ENCODE results near the gene MYO18A. TPM values are rescaled to one million over a fixed set of nuclear protein-coding genes. Genes with fewer than 3 reads are reported as not detected.

The MYO18A gene
- total RNA-seq, 2 donors from 2014 or later = 106 to 332 TPM

DNA sequence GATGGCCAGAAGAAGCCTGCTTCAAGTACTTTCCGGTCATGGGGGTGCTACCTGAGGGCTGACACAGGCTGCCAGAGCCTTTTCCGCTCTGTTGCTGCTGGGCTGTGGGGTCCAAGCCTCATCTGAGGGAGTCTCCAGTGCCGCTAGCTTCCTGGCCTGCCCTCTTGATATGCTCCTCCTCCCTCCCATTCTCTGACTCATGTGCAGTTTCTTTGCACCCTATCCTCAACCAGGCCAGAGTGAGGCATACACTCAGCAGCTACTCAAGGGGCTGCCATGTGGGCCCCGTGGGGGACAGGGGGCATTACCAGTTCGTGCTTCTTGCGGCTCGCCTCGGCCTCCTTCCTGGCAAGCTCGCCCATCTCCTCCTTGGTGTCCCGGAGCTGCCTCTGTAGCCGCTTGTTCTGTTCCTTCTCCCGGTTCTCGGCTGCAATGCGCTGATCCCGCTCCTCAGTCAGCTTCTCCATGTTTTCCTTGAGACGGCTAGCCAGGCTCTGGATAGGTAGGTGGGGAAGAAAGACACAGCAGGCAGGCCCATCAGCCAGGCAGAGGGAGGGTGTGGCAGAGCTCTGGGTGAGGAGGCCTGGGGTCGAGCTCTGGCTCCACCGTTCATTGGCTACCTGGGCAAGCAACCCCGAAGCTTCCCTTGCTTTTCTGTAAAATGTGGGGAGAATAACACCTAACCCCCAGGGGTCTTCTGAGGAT is 93.4 kb downstream of the MYO18A start:
- no peaks in the 10 kb centered on the region for H3K9me3 ChIP-seq
- no peaks in the 10 kb centered on the region for H3K4me1 ChIP-seq (ENCODE audit: control insufficient read depth in 1 of 2, low read depth in 2 of 2)
- ATAC-seq (ENCODE audit: insufficient number of reproducible peaks, low FRiP score, low read depth) = no peak
- H3K4me3 ChIP-seq = no peak overlapping the region
- DNase-seq (ENCODE audit: low spot score) = no peak
- no peaks in the 10 kb centered on the region for H3K27me3 ChIP-seq (replicated peaks; ENCODE audit: insufficient read depth)
- no peak overlapping the region for H3K27ac ChIP-seq
- TF ChIP-seq CTCF (IDR thresholded peaks at IDR 0.05) = no peak
- peaks cover 80% of the 10 kb centered on the region for H3K36me3 ChIP-seq

DNA sequence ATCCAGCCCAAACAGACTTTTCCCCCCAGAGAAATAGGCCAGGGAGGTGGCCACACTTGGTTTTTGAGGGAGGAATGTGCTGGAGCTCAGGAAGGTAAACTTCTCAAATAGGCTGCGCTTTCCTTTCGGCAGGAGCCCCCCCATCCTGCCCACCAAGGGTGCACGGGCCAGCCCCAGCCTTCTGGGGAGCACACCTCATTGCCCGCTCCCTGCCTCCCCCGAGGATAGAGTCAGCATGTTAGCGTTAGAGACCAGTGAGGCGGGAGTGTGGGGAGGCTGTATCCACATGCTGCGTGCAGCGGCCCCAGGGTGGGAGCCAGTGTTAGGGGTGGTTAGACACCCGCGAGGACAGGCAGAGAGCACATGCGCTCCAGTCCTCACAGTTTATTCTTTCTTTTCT is 95.0 kb downstream of the MYO18A start:
- Histone ChIP-seq H3K9me3 (no peaks in the 10 kb centered on the region), H3K4me1 (ENCODE audit: control insufficient read depth in 1 of 2, low read depth in 2 of 2) (no peaks in the 10 kb centered on the region), H3K4me3 (no peak overlapping the region), H3K27me3 (replicated peaks; ENCODE audit: insufficient read depth) (no peaks in the 10 kb centered on the region), H3K36me3 (peaks cover 80% of the 10 kb centered on the region), H3K27ac (no peak overlapping the region)
- DNase-seq (ENCODE audit: low spot score) (no peak), ATAC-seq (ENCODE audit: insufficient number of reproducible peaks, low FRiP score, low read depth) (no peak)
- TF ChIP-seq CTCF (IDR thresholded peaks at IDR 0.05) = no peak

DNA sequence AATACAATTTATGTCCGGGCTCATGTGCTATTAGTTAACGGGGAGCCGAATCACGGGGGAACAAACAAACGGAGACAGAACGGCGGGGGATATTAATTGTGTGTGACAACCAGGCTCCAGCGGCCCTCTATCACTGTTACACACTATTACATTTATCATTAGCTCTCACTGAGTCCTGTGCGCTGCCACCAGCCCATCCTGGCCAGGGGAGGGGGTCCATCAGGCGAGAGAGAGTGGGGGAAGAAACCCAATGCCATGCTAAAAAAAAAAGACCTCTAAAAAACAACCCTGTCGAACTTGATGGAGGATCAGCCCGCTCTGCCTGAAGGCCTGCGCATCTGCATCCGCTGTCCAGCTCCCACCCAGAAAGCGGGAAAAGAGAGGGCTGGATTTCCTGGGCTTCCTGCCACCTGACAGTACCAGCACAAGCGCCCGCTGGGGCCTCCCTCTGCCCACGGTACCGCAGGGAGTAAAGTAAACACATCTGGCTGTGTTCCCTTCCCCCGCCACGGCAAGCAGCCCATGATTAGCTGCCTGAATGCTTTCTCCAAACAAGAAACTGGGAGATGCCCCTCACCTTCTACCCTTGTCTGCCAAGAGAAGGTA is 95.6 kb downstream of the MYO18A start:
- H3K27ac ChIP-seq = no peak overlapping the region
- DNase-seq (ENCODE audit: low spot score) (no peak), ATAC-seq (ENCODE audit: insufficient number of reproducible peaks, low FRiP score, low read depth) (no peak)
- no peak overlapping the region for H3K4me3 ChIP-seq
- no peaks in the 10 kb centered on the region for H3K9me3 ChIP-seq
- TF ChIP-seq CTCF (IDR thresholded peaks at IDR 0.05) = no peak
- H3K36me3 ChIP-seq = peaks cover 80% of the 10 kb centered on the region
- H3K4me1 ChIP-seq (ENCODE audit: control insufficient read depth in 1 of 2, low read depth in 2 of 2) = no peaks in the 10 kb centered on the region
- no peaks in the 10 kb centered on the region for H3K27me3 ChIP-seq (replicated peaks; ENCODE audit: insufficient read depth)

- H3K27ac ChIP-seq = no peak overlapping the region
- ATAC-seq (ENCODE audit: insufficient number of reproducible peaks, low FRiP score, low read depth) = no peak
- H3K9me3 ChIP-seq = no peaks in the 10 kb centered on the region
- no peak overlapping the region for H3K4me3 ChIP-seq
- no peaks in the 10 kb centered on the region for H3K4me1 ChIP-seq (ENCODE audit: control insufficient read depth in 1 of 2, low read depth in 2 of 2)
- no peaks in the 10 kb centered on the region for H3K27me3 ChIP-seq (replicated peaks; ENCODE audit: insufficient read depth)
- no peak for TF ChIP-seq CTCF (IDR thresholded peaks at IDR 0.05)
- no peak for DNase-seq (ENCODE audit: low spot score)
- peaks cover 53% of the 10 kb centered on the region for H3K36me3 ChIP-seq
Measured at GRCh38 chr17:29080965-29081364, 99.2 kb downstream of the MYO18A start.

GRCh38 chr17:29080323-29080722 is 99.9 kb downstream of the MYO18A start:
- H3K9me3 ChIP-seq = no peaks in the 10 kb centered on the region
- no peak for DNase-seq (ENCODE audit: low spot score)
- no peak for ATAC-seq (ENCODE audit: insufficient number of reproducible peaks, low FRiP score, low read depth)
- no peak overlapping the region for H3K4me3 ChIP-seq
- no peak for TF ChIP-seq CTCF (IDR thresholded peaks at IDR 0.05)
- peaks cover 47% of the 10 kb centered on the region for H3K36me3 ChIP-seq
- no peak overlapping the region for H3K27ac ChIP-seq
- no peaks in the 10 kb centered on the region for H3K4me1 ChIP-seq (ENCODE audit: control insufficient read depth in 1 of 2, low read depth in 2 of 2)
- no peaks in the 10 kb centered on the region for H3K27me3 ChIP-seq (replicated peaks; ENCODE audit: insufficient read depth)

Data from thoracic aorta (tissue), 2 donors.